NB4 (cell line): Measurements from ENCODE around the gene NKG7.

ENCODE experiments used
- CTCF ChIP-seq: IDR thresholded peaks from one replicate; pipeline ENCODE4 v1.5.1; 2012; ENCODE audit warnings: low read depth, low read length
- MAX ChIP-seq: IDR thresholded peaks from 2 replicates; pipeline ENCODE4 v1.6.1; 2011; ENCODE audit warnings: low read depth, low read length

DNA sequence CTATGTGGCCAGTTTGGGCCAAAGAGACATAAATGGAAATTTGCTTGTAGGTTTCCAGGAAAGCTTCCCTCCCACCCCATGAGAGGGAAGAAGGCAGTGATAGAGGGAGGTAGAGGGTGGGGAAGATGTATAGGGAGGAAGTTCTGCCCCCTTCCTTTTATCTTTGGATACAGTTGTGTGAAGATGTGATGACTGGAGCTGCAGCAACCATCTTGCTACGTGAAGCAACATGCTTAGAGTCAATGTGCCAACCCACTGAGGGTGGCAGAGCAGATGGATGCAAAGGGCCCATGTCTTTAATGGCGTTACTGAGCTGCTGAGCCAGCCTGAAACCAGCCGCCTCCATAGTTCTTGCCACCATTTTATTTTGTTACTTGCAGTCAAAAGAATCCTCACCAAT is 41.3 kb downstream of the NKG7 start:
- TF ChIP-seq CTCF (no peak), MAX (no peak)
